Activated CD4-positive, alpha-beta T cell treated with anti-CD3 and anti-CD28 coated beads for 48 hours (primary cell): ENCODE measurements around the gene TMEM175.
"Not testable (repeated sequence)": the region's sequence is repeated elsewhere in the genome, so short reads cannot be mapped to it uniquely, and the experiment has no call there.

Experiments
- DNase-seq: peaks from one replicate; pipeline ENCODE4 v3.0.0-alpha.2; 2020

The TMEM175 gene

DNA sequence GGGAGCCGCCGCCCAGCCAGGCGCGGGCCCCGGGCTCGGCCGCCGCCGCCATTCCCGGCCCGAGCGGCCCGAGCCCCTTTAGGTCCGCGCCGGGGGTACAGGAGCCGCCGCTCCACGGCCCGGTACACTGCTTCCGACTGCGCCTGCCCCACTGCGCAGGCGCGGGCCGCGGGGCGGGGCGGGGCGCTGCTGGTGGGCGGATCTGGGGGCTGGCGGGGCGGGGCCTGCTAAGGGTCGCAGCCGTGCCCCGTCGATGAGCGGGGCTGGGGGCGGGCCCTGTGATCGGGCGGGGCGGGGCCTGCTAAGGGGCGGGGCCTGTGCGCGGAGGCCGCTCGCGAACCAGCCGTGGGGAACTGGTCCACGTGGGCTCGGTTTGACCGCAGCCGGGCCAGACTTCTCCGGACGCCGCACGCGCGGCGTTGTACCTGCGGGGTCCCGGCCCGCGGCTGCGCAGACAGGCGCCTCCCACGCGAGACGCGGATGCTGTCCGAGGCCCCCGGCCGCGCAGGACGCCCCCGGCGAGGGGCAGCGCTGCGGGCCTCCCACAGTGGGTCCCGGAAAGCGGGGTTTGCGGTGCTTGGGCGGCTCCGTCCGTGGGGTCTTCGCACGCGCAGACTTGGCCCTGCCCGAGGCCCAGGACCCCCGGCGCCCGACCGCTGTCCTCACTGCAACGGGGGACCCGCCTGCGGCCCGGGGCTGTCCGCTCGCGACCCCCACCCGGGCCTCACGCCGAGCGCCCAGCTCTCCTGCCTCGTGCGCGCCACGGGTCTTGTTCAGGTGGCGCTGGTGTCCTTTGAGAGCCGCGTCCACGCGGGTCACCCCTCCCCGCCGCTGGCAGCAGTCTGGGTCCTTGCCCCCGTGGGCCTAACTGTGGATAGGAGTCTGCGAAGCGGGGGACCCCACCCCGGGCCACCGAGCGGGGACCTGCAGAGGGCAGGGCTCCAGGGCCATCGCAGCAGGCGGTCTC lies 41.5 kb downstream of the TMEM175 start, which contains the start of gene DGKQ:
TSS of gene DGKQ (minus strand) at position 139 of the 967 bp plus-strand sequence. CDS start at position 52, 87 bp downstream.
- DNase-seq, result peak; percentile 87

DNA sequence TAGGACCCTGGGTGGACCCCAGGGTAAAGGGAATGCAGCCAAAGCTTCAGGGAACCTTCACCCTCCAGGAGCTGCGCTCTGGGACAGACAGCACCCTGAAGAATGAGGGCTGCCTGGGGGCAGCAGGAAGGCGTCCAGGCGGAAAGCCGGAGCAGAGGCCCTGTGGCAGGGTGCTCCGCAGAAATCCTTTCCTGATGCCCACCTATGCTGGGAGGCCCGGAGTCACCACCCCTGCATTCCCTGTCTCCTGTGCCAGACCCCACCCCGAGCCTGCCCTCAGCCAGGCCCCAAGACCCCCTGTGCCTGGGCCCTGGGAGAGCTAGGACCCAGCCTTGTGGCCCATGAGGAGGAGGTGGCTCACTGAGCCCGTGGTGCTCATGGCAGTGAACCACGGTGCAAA lies 42.4 kb downstream of the TMEM175 start:
- no peak for DNase-seq

DNA sequence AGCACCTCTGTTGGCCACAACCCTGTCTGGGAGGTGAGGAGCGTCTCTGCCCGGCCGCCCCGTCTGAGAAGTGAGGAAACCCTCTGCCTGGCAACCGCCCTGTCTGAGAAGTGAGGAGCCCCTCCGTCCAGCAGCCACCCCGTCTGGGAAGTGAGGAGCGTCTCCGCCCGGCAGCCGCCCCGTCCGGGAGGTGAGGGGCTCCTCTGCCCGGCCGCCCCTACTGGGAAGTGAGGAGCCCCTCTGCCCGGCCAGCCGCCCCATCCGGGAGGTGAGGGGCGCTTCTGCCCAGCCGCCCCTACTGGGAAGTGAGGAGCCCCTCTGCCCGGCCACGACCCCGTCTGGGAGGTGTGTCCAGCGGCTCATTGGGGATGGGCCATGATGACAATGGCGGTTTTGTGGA lies 43.8 kb downstream of the TMEM175 start:
- DNase-seq, result not testable (repeated sequence)

DNA sequence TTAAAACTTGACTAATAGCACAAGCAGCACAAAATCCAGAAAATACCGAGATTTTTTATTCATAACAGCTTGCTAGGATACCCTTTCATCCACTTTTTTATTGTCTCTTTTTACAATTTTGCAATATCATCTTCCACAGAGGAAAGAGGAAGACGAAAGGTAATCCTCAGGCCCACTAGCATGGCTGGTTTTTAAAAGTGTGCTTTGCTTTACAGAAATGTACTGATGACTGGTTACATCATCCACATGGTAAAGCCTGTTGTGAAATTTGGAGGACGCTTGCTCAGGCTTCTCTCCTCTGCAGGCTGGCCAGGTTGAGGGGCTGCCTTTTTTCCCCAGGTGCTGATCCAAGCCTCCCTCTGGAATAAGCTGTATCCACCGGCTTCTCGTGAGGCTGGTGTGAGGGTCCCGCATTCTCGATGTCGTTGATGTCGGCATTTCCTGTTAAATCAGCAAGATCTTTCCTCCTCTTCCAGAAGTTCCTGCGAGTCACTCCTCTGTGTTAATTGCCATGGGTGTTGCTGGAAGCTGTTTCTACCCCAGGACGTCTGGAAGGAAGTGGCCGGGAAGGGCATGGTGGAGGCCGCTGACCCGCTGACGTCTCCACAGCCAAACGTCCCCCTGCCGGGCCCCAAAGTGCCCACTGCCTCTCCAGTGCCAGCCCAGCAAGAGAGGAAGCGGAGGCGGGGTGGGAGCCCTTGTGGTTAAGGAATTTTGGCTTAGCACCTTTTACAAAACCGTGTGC lies 46.9 kb downstream of the TMEM175 start:
- DNase-seq, result no peak

DNA sequence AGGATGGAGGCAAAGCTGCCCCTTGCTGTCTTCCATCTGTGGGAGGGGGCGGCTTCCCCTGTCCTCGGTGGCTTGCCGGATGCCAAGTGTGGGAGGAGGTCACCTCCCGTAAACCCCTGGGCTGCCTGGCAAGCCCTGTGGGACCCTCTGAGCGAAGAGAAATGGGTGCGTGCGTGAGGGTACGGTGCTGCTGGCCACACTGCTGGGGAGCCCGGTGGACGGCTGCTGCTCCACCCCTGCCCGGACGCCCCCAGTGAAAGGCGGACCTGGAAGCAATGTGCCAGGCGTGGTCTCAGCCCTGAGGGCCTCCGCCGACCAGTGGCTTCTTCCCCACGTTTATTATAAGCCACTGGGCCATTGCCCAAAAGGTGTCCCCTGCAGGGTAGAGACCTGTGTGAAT lies 50.0 kb downstream of the TMEM175 start:
- no peak for DNase-seq

DNA sequence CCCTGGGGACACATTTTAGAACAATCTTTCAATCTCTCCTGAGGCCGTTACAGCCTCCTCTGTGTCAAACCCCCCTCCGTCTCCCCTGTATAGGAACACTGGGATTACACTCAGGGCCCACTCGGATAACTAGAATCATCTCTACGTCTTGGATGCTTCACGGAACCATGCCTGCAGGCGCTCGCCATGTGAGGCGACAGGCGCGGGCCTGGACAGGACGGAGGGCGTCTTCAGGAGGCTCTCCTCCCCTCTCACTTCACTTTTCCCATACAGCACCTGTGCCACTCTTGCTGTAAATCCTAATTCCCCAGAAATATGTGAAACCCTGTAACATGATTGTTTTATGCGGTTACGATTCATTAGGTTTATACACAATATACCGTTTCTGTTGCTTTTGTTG lies 50.6 kb downstream of the TMEM175 start:
- no peak for DNase-seq

- DNase-seq, result no peak
Measured at GRCh38 chr4:984336-985054, 52.2 kb downstream of the TMEM175 start.

DNA sequence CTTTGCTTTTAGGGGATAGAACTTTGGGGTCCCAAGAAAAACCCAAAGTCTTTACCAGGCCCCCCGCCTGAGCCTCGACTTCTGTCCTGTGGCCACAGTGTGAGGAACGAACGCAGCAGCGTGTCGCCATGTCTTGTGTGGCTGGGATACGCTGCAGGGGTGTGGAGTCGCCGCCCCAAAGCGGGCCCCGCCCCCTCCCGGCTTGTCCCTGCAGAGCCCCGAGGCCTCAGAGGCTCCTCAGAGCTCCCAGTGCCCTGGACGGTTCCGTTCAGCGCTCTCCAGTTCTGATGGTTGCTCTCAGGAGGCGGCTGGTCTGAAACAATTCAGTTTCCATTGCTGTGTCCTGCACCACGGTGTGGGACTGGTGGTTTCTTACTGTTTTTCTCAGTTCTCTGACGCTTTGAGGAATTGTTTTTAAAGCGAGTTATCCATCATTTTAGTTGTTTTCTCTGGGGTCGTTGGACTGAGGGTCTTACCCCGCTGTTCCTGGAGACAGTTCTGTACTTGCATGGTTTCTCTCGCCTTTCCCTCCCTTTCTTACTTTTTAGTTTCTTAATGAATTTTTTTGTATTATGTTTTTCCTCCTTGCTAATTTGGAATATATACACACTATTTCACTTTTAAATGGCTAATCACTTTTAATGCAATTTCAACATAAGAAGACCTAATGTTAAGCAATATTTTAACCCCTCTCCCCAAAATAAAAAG lies 53.0 kb downstream of the TMEM175 start:
- DNase-seq, result peak; percentile 85

- no peak for DNase-seq
Measured at GRCh38 chr4:986428-986878, 54.2 kb downstream of the TMEM175 start.

- DNase-seq, result peak; percentile 88
Measured at GRCh38 chr4:986879-987623, 54.8 kb downstream of the TMEM175 start, which contains the start of gene IDUA. IDUA (plus strand) TSS chr4:987044; CDS start chr4:987085, 41 bp downstream.

DNA sequence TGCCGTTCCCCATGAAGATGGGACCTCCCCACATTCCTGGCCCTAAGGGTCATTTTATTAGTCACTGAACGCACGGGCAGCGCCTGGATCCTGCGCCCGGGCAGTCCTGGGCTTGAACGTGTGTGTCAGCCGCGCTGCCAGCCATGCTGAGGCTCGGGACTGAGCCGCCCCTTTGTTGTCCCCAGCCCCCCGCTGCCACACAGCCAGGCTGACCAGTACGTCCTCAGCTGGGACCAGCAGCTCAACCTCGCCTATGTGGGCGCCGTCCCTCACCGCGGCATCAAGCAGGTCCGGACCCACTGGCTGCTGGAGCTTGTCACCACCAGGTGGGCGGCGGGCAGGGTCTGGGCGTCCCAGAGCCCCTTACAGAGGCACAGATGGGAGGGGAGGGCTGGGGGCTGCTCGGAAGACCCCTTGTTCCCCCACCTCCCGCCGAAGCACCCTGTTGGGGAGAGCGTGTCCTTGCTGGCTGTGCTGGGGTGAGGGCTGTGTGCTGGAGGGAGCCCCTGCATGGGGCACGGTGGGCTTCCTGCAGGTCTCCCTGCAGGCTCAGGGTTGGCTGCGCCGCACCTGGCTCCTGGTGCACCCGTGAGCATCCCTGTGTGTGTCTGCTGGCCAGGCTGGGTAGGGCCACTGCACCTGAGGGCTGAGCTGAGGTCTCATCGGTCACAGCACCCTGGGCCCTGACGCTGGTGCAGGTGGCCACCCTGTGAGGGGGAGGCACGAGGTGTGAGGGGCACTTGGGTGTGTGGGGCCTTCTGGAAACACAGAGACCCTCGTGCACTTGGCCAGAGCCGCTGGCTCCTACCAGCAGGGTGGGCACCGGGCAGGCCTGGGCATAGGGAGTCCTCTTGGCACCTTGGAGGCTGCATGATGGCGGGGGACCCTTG lies 55.6 kb downstream of the TMEM175 start:
- no peak for DNase-seq

- DNase-seq, result no peak
Measured at GRCh38 chr4:988726-989721, 56.8 kb downstream of the TMEM175 start.

DNA sequence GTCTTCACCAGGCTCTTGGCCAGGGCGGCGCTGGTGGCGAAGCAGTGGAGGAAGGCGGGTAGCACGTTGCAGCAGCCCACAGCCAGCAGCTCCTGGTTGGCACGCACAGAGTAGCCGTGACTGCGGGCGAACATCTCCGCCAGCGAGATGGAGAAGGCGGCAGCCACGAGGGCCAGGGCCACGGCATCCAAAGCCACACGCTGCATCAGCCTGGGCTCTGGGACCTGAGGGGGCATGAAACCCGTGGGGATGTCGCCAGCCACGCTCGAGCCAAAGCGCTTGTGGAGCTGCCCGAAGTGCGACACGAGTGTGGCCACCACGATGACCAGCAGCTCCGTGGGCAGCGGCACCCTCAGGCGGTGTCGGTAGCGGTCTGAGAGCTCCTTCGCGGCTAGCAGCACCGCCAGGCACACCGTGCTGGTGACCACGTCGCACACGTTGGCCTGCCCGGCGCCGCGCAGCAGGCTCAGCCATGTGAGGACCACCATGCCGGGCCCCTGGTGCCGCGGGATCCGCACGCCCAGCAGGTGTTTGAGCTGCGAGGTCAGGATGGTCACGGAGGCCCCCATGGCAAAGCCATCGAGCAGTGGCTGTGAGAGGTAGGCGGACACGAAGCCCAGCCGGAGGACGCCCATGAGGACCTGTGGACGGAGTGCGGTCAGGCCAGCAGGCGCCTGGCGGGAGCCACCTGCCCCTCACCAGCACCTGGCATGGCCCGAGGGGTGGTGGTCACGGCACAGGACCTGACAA lies 57.6 kb downstream of the TMEM175 start:
- no peak for DNase-seq

DNA sequence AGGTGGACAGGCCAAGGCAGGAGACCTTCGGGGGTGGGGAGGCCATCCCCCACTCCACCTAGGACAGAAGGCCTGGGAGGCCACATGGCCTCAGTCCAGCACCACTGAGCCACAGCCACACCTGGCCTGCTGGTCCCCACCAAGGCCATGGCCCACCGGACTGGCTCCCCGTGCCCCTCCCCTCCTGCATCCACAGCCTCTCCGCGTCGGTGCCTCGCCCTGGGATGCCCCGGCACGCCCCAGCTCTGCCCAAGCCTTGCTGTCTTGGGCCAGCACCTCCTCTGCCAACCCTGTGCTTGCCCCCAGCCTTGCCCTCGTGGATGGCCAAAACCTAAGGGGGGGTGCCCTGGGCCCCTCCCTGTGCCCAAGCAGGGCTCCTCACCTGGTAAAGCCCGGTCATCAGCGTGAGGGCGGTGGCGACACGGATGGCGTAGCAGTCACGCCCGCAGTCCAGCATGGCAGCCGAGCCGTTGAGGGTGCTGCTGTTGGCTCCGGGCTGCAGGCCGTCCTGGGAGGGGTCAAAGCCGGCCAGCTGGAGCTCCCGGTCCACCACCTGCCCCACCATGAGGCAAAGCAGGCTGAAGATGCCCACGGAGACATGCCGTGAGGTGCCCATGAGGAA lies 58.6 kb downstream of the TMEM175 start:
- DNase-seq, result no peak

DNA sequence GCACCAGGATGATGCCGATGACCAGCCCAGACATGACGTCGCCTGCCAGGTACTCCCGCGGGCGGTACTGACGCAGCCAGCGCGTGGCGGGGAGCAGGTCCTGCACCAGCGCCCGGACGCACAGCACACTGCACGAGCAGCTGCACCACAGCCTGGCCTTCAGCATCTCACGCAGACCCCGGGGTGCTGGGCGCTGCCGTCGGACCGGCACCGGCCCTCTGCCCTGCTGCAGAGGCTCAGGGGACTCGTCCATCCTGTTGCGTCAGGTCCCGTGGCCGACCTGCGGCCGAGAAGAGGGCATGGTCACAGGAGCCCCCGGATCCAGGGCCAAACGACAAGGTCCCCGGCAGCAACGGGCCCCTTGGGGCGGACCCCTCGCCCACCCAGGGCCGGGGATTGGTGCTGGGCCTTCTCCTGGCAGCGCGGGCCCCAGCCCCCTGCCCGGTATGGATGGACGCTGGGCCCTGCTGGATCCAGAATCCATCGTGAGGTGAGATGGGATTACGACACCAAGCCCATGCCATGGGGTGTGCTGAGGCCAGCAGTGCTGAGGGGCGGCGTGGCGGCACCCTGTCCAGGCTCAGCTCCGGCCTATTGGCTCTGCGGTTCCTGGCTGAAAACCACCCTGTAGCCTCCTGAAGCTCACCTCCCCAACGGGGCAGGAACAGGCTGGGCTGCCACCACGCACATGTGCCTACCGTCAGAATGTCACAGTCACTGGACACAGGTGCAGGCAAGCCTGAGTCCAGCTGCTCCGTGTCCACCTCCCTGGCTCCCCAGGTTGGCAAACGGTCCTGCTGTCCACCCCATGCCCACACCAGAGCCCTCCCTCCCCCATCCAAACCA lies 59.4 kb downstream of the TMEM175 start:
- DNase-seq, result no peak

- DNase-seq, result no peak
Measured at GRCh38 chr4:992297-993110, 60.2 kb downstream of the TMEM175 start.
